Measurements from ENCODE around the gene PLK4. TPM values are rescaled to one million over a fixed set of nuclear protein-coding genes. Genes with fewer than 3 reads are reported as not detected.

Gene PLK4
- polyA plus RNA-seq (ENCODE audit: insufficient read length in 4 of 4), result 10 to 100 TPM; 17.4 to 26.2 (median 22.2) TPM

DNA sequence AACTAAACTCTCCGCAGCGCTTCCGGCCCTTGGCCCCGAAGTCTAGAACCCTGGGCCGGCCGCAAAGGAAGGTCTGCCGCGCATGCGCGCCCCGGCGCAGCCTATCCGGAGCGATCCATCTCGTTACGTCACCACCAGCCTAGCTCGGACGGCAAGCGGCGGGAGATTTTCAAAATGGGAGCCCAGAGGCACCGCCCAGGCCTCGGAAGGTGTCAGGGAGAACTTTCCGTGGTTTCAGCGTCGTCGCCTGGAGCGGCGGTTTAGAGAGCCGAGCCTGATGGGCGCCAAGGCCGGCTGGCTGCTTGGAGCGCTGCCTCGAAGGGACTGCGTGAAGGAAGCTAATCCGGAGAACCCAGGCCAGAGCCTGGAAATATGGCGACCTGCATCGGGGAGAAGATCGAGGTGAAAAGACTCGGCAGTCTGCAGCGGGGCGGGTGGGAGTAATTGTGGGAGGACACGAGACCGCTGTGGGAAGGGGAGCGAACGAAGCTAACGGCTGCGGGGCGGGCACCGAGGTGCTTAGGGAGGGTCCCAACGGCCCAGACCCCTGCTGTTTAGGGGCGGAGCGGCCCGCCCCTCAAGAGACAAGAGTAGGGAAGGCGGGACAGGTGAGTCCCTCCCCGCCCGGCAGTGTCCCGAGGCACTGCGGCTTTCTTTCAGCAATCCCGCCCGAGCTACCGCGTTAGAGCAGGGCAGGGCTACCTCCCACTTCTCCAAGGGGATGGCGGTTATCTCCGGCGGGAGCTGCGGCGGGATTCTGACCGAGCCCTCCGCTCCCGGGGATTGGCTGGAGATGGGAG, at the start of gene PLK4:
TSS of gene PLK4 (plus strand) at position 131 of the 800 bp plus-strand sequence. CDS start at position 373, 242 bp downstream.
- peak; percentile 92 to 96 (median 94) for DNase-seq (ENCODE audit: low read depth in 4 of 4, low spot score in 2 of 4)

DNA sequence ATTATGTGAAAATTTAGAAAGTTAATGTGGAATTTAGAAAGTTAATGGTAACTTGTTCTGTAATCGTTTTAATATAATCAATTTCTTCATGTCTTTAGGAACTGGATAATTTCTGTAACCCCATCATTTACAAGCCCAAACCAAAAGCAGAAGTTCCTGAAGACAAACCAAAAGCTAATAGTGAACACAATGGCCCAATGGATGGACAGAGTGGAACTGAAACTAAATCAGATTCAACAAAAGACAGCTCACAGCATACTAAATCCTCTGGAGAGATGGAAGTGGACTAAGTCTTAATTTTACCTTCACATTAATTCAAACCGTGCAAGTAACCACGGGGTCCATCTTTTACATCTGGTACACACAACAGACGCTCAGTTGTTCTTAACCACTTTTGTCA, 48.1 kb upstream of the PLK4 start:
- no peak for DNase-seq (ENCODE audit: low read depth in 4 of 4, low spot score in 2 of 4)

DNA sequence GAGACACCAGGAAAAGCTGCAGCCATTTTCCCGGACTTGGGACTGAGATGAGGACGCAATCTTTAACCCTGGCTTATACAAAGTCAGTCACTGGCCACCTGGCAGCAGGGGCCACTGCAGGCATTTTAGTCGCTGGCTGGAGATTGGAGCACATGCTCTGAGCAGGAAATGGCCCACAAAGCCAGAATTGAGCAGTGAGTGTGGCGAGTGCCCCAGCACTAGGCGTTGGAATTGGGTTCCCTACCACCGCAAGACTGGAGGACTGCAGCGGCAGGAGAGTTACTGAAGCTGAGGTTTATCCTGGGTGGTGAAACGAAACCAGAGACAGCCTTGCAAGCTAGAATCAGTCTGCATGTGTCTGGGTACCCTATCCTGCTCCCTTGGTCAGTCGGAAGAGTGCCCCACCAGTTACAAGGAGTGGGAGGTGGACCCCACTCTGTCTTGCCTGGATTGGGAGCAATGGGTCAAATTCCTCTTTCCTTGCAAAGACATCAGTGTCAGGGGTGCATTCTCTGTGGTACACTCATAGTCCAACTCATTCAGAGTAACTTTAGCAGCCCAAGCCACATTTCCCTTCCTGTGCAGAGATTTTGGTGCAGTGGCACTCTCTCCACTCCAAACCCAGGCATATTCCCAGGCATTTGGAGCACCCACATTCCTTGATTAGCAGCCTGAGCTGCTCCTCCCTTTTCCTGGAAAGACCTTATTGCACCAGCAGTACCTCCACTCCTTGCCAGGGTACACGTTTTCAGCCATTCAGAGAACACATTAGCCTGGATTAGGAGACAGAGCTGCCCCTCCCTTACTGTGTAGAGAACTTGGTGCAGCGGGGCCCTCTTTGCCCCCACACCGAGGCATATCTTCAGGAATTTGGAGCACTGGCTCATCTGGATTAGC, 36.7 kb upstream of the PLK4 start:
- DNase-seq (ENCODE audit: low read depth in 4 of 4, low spot score in 2 of 4), result no peak

DNA sequence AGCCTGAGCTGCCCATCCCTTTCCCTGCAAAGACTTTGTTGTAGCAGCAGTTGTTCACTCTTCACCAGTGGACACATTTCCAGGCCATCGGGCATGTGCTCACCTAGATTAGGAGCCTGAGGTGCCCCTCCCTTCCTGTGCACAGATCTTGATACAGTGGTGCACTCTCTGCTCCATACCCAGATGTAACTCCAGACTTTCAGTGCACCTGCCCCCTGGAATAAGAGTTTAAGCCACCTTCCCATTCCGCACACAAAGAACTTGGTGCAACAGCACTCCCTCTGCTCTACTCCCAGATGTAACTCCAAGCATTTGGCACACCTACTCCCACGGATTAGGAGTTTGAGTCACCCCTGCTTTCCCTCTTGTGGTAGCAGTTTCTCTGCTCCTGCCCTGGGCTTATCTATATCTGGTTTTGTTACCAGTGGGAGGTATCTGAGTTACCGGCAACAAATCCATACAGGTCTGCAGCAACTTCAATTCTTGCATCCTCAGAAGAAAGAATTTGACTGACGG, 36.0 kb upstream of the PLK4 start:
- DNase-seq (ENCODE audit: low read depth in 4 of 4, low spot score in 2 of 4), result no peak

DNA sequence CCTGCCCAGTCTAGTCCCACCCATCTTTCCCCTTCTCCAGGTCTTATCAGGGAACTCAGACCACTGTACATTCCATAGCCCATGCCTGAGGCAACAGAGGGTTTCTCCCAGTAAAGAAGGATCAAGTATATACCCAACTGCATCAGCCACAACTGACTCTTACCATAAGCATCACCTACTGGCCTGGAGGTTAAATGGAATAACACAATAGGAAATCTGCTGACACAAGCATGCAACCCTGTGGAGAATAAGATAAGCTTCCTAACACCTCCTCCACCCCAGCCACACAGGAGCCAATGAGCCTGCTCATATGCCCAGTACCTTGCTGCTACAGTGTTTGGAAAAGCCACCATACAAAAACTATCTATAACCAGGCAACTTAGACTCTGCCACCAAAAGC, 34.6 kb upstream of the PLK4 start:
- no peak for DNase-seq (ENCODE audit: low read depth in 4 of 4, low spot score in 2 of 4)

DNA sequence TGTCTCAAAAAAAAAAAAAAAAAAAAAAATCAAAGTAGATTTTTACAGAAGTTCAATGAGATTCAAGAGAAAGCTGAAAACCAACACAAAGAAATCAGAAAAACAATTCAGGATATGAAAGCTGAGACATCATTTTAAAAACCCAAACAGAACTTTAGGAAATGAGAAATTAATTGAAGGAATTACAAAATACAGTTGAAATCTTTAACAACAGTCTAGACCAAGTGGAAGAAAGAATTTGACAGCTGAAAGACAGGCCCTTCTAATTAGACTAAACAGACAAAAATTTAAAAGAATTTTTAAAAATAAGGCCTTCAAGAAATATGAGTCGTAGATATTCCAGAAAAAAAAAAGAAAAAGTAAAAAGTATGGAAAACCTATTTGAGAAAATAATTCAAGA, 33.9 kb upstream of the PLK4 start:
- no peak for DNase-seq (ENCODE audit: low read depth in 4 of 4, low spot score in 2 of 4)

DNA sequence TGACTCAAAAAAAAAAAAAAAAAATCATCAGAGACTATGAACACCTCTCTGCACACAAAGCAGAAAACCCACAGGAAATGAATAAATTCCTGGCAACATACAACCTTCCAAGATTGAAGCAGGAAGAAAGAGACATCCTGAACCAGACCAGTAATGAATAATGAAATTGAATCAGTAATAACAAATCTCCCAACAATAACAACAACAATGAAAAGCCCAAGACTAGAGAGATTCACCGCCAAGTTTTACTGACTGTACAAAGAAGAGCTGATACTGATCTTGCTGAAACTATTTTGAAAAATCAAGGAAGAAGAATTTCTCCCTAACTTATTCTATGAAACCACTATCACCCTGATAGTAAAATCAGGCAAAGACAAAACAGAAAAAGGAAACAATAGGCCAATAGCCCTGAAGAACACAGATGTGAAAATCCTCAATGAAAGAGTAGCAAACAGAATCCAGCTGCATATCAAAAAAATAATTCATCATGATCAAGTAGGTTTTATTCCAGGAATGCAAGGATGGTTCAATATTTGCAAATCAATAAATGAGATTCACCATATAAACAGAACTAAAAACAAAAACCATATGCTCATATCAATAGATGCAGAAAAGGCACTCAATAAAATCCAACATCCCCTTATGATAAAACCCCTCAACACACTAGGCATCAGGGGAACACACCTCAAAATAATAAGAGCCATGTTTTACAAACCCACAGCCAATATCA, 31.0 kb upstream of the PLK4 start:
- no peak for DNase-seq (ENCODE audit: low read depth in 4 of 4, low spot score in 2 of 4)

DNA sequence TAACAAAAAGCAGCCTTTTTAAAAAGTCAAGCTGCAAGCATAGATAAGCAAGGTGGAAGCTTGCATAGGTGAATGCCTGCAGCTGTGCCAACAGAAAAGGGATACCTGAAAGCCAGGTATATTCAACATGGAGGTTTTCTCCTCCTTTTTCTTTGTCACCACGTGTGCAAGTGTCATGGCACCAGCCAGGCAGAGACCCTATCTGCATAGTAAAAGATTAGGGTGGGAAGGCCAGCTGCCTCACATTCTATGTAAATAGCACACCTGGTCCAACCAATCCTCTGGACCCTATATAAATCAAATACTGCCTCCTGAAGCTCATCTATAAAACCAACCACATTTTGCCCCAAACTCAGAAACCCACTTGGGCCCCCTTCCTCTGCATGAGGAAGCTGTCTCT, 28.0 kb upstream of the PLK4 start:
- DNase-seq (ENCODE audit: low read depth in 4 of 4, low spot score in 2 of 4), result no peak

DNA sequence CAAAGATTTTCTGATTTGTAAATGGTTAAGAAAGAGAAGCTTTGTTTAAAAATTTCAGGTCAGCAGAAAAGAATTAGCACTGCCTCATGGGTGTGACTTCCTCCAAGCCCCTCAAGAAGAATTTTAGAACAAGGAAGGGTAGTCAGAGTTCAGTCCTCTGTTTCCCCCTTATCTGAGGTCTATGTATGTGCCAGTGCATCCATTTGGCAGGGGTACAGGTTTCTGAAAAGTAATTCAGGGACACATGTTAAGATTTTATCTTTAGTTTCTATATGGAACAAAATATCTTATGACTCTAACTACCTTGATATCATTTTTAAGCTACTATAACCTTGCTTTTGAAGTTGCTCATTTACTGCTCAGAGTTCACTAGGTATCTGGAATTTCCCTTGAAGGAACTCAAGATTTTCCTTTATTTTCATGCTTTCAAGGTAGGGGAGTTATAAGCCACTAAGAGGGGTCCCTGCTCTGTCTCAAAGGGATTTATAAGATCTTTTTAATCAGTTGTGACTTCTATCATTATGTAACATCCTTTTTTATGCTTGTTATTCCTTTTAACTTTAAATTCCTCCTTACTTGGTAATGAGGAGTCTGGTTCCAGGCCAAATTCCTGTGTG, 24.4 kb upstream of the PLK4 start:
- DNase-seq (ENCODE audit: low read depth in 4 of 4, low spot score in 2 of 4), result no peak

DNA sequence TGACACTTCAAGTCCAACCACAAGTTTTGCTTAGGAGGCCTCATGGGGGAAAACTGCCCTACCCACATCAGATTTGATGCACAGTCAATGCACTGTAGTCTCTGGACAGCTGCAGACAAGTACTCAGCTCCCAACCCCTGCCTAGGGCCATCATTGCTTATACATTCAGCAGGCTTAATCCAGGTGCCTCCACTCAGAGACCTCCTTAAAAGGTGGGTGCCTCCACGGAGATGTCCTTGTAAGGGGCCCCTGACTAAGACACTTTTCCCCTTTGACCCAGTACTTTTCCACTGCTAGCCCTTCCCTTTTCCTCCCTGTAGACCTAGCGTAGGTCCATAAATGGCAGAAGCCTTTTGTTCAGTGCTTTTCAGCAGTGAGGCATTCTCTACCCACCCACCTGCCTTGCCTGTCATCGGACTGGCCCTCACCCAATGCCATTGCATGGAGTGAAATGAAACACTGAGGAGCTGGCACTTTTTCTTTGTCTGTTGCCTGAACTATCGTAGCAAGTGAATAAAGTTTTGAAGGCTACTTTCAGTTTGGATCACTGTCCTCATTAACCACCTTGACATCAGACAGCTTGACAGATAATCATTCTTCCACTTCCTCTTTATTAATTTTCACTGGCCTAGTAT, 23.8 kb upstream of the PLK4 start:
- DNase-seq (ENCODE audit: low read depth in 4 of 4, low spot score in 2 of 4), result no peak

DNA sequence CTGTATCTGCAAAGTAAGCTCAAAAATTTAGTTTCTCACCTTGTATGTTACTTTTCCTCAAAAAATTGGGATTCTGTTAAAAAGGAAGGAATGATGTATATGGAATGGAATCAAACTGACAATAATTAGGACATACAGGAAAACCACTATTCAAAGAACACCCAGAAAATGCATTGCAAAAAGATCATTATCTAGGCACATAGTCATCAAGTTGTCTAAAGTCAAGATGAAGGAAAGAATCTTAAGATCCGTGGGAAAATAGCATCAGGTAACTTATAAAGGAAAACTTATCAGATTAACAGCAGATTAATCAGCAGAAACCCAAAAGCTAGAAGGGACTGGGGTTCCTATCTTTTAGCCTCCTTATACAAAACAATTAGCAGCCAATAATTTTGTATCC, 23.1 kb upstream of the PLK4 start:
- no peak for DNase-seq (ENCODE audit: low read depth in 4 of 4, low spot score in 2 of 4)

DNA sequence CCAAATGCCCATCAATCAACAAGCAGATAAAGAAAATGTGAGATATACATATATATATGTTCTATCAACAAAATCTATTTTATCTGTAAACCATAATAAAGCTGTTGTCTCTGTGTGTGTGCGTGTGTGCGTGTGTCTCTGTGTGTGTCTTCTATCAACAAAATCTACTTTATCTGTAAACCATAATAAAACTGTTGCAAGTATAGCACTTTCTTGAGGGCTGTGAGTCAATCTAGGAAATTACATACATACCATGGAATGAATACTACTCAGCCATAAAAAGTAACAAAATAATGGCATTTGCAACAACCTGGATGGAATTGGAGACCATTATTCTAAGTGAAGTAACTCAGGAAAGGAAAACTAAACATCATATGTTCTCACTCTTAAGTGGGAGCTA, 12.5 kb upstream of the PLK4 start:
- DNase-seq (ENCODE audit: low read depth in 4 of 4, low spot score in 2 of 4), result no peak

DNA sequence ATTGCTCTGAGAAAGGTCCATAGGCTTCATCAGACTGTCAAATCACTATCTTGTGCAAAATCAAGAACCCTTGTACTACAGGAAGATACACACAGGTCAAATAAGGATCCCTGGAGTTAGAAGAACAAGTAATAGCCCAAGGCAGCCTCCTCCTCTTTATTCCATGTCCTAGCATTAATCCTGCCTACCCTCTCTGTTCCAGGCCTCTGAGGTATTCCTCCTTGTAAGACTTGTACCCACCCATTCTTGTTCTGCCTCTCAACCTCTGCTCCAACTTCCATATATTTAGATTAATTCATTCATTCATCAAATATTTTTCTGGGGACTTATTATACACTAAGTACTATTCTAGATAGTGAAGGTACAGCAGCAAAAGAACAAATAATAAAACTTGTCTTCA, 10.4 kb upstream of the PLK4 start:
- DNase-seq (ENCODE audit: low read depth in 4 of 4, low spot score in 2 of 4), result no peak

DNA sequence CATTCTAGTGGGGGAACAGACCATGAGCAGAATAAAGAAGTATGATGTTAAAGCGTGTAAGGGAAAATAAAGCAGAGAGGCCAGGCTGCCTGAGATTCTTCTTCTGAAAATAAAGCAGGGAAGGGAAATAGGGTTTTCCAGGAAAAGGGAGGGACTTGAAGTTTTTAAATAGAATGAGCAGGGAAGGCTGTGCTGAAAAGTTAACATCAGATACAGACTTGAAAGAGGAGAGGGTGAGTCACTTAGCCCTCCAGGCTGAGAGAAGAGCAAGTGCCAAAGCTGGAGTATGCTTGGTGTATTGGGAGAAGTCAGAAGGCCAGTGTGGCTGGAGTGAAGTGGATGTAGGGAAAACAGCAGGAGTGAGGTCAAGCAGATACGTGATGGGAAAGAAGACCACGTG, 10.0 kb upstream of the PLK4 start:
- DNase-seq (ENCODE audit: low read depth in 4 of 4, low spot score in 2 of 4), result no peak

DNA sequence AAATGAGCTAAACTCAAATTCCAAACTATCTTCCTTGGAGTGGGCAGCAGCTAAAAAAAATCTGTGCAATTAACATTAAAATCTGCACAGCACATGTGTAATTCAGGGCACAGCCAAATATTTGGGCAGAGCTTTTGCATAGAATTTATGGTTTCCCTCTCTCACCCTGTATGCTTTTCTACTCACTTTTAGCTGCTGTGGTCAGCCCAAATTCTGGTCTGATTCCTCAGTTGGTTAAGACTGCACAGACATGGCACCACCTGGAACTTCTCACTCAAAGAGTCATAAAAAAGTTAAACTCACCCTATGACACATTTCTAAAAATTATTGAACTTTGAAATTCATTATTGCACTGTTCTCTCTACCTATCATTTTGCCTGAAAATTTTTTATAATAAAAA, 4.9 kb upstream of the PLK4 start:
- DNase-seq (ENCODE audit: low read depth in 4 of 4, low spot score in 2 of 4), result no peak

DNA sequence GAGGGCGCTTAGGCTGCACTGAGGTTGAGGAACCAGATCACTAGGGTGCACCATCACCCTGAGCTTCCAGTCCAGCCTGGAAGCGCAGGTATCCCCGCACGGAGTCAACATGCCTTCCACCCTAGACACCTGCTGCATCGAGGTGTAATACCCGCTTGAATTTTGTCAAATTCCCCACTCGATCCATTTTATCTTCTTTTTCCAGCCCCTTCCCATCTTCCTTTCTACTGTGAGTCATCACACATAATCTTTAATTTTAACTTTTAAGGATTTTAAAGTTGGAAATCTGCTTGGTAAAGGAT, 821 bp downstream of the PLK4 start:
- DNase-seq (ENCODE audit: low read depth in 4 of 4, low spot score in 2 of 4), result no peak

DNA sequence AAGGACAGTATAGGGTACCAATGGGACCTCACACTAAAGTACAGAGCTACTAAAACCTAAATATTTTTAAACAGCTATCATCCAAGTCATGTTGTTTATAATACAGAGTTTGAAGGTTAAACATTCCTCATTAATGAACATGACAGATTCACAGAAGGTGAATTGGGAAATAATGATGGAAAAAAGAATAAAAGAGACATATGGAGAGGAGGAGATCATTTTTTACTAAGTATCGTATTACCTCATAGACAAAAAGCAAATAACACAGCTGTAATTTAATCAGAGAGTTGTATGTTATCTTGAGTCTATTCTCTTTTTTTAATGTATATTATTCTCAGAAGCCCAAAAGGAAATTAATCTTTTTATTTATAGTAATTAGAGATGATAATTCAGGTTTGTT, 7.9 kb downstream of the PLK4 start:
- no peak for DNase-seq (ENCODE audit: low read depth in 4 of 4, low spot score in 2 of 4)

DNA sequence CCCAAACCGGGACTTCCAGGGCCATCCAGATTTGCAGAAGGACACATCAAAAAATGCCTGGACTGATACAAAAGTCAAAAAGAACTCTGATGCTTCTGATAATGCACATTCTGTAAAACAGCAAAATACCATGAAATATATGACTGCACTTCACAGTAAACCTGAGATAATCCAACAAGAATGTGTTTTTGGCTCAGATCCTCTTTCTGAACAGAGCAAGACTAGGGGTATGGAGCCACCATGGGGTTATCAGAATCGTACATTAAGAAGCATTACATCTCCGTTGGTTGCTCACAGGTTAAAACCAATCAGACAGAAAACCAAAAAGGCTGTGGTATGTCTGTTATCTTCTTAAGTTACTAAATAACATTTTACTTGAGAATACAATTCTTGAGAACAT, 9.2 kb downstream of the PLK4 start:
- DNase-seq (ENCODE audit: low read depth in 4 of 4, low spot score in 2 of 4), result no peak

DNA sequence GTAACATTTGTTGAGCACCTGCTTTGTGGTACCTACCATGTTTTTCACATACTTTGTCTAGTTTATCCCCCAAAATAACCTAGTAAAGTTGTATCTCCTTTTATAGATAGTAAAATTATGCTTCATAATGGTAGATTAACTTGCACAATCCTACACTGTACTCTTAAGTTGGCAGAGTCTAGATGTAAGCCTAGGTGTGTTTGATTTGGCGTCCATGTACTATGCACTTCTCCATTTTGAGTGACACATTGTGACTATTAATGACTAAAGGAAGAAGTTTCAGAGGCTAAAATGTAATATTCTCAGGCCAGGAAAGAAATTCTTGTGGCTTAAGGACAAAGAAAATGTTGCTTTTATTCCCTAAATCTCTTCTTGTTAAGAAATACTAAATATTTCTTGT, 15.4 kb downstream of the PLK4 start:
- DNase-seq (ENCODE audit: low read depth in 4 of 4, low spot score in 2 of 4), result no peak

DNA sequence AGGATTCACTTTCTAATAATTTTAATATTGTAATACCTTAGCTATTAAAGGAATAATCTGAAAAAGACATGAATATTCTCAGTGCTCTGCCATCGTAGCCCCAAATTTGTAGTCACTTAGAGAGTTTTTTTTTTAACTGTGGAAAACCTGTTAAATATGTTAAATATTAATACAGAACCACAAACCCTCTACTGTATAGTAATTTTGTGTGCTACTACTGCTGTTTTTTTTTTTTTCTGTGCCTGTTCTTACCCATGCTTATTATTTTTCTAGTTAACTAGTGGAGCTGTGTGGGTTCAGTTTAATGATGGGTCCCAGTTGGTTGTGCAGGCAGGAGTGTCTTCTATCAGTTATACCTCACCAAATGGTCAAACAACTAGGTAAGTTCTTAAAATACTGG, 15.8 kb downstream of the PLK4 start:
- no peak for DNase-seq (ENCODE audit: low read depth in 4 of 4, low spot score in 2 of 4)

Data from left renal cortex interstitium (tissue), 4 donors.